Endothelial cell of umbilical vein (primary cell): ENCODE data around the gene PLEKHA8. TPM values are rescaled to one million over a fixed set of nuclear protein-coding genes. Genes with fewer than 3 reads are reported as not detected.

Experiments used
- BruUV-seq: library from RNA; stranded (reverse); fragments of 400-500 nt; replicated peaks from 2 replicates; lab custom pipeline; 2021; lab: Mats Ljungman, UMichigan
- CTCF ChIA-PET: fragments of 300-600, 350-600 bp; sonication (Branson Sonifier 250); formaldehyde crosslinking; loops from one replicate; lab custom pipeline; 2021; ENCODE audit warnings: antibody characterized with exemption, inconsistent platforms; lab: Charles Lee
- POLR2A ChIA-PET: fragments of 300-600, 350-600 bp; sonication (Branson Sonifier 250); formaldehyde crosslinking; loops from one replicate; lab custom pipeline; 2021; ENCODE audit warnings: antibody characterized with exemption, inconsistent platforms; lab: Charles Lee
- DNase-seq: peaks from one replicate; pipeline ENCODE4 v3.0.0-alpha.2; 2011; ENCODE audit warnings: low read depth, low spot score
- FAIRE-seq: peaks from 2 replicates; lab custom pipeline; 2011; peaks lifted over from hg19 to GRCh38; lab: Jason Lieb, UNC
- H2AFZ ChIP-seq: 2 replicates; pipeline ENCODE4 v1.6.0; 2012; ENCODE audit warnings: low read depth, low read length, control low read depth, inconsistent platforms
- H3K27ac ChIP-seq: 2 replicates; pipeline ENCODE4 v1.5.1; 2011; ENCODE audit warnings: low read depth, mild to moderate bottlenecking, control low read depth, low read length, moderate library complexity; ENCODE audit not compliant: insufficient read depth
- H3K27me3 ChIP-seq, 2 experiments: 2 replicates each; pipeline versions ENCODE4 v1.6.0 to v1.6.1; 2011; ENCODE audit warnings: low read length in 2 of 2, mixed read lengths in 1 of 2; ENCODE audit not compliant: control insufficient read depth in 2 of 2, insufficient read depth in 2 of 2
- H3K36me3 ChIP-seq, 2 experiments: 2 replicates in 1 of 2; 3 replicates in 1 of 2; pipeline ENCODE4 v1.5.1; 2011; ENCODE audit warnings: low read length in 2 of 2, mild to moderate bottlenecking in 1 of 2, moderate library complexity in 1 of 2; ENCODE audit not compliant: control insufficient read depth in 2 of 2, insufficient read depth in 2 of 2; ENCODE audit errors: extremely low read depth in 1 of 2
- H3K4me1 ChIP-seq: 3 replicates; pipeline ENCODE4 v1.5.1; 2011; ENCODE audit warnings: mild to moderate bottlenecking, low read length; ENCODE audit not compliant: control insufficient read depth, insufficient read depth; ENCODE audit errors: extremely low read depth
- H3K4me2 ChIP-seq: 2 replicates; pipeline ENCODE4 v1.6.1; 2011; ENCODE audit warnings: low read length, control low read depth, mixed read lengths; ENCODE audit not compliant: insufficient read depth
- H3K4me3 ChIP-seq, 3 experiments: fragments of 200-600 bp in 1 of 3; sonication (generic), shearing (Covaris generic) in 1 of 3; replicated peaks in 1 of 3; 2 replicates each; pipeline ENCODE4 v1.5.1; 2011 to 2016; ENCODE audit warnings: control low read depth in 3 of 3, low read length in 3 of 3, mild to moderate bottlenecking in 2 of 3, inconsistent platforms in 1 of 3, low read depth in 1 of 3, moderate library complexity in 1 of 3; ENCODE audit not compliant: insufficient read depth in 1 of 3
- H3K79me2 ChIP-seq: 2 replicates; pipeline ENCODE4 v1.6.0; 2012; ENCODE audit warnings: low read length, inconsistent platforms; ENCODE audit not compliant: control insufficient read depth, insufficient read depth
- H3K9ac ChIP-seq: replicated peaks from 2 replicates; pipeline ENCODE3; 2011; ENCODE audit warnings: low read length, control low read depth; ENCODE audit not compliant: insufficient read depth; ENCODE audit errors: extremely low read depth
- H3K9me1 ChIP-seq: replicated peaks from 3 replicates; pipeline ENCODE4 v1.6.0; 2011; ENCODE audit warnings: mild to moderate bottlenecking, low read length; ENCODE audit not compliant: control insufficient read depth, insufficient read depth; ENCODE audit errors: extremely low read depth
- H3K9me3 ChIP-seq: replicated peaks from 2 replicates; pipeline ENCODE4 v1.5.1; 2012; ENCODE audit warnings: low read length, inconsistent platforms; ENCODE audit not compliant: control insufficient read depth, insufficient read depth
- H4K20me1 ChIP-seq: replicated peaks from 2 replicates; pipeline ENCODE3; 2011; ENCODE audit warnings: mild to moderate bottlenecking, low read length; ENCODE audit not compliant: control insufficient read depth, insufficient read depth; ENCODE audit errors: extremely low read depth
- CTCF ChIP-seq, 2 donors: IDR thresholded peaks; 1 replicate in 1 of 2; 2 replicates in 1 of 2; pipeline ENCODE4 v1.5.1; 2011; ENCODE audit warnings: low read length in 2 of 2, mild to moderate bottlenecking in 2 of 2, moderate library complexity in 2 of 2, control low read depth in 1 of 2, inconsistent platforms in 1 of 2, low read depth in 1 of 2; ENCODE audit not compliant: insufficient read depth in 1 of 2; ENCODE audit errors: extremely low read depth in 1 of 2
- EZH2 ChIP-seq: IDR thresholded peaks from 2 replicates; pipeline ENCODE4 v1.6.1; 2012; ENCODE audit warnings: borderline replicate concordance, low read depth, mild to moderate bottlenecking, moderate library complexity, low read length, inconsistent platforms; ENCODE audit not compliant: severe bottlenecking
- FOS ChIP-seq: IDR thresholded peaks from 2 replicates; pipeline ENCODE4 v1.6.1; 2011; ENCODE audit warnings: mild to moderate bottlenecking, low read length, moderate library complexity, borderline replicate concordance; ENCODE audit not compliant: insufficient read depth
- GATA2 ChIP-seq: IDR thresholded peaks from 2 replicates; pipeline ENCODE4 v1.7.0; 2011; ENCODE audit warnings: low read depth, mild to moderate bottlenecking, moderate library complexity, mixed read lengths, low read length; ENCODE audit not compliant: insufficient read length, insufficient read depth
- MYC ChIP-seq: IDR thresholded peaks from one replicate; pipeline ENCODE4 v1.6.1; 2011; ENCODE audit warnings: mild to moderate bottlenecking, low read depth, low read length
- POLR2A ChIP-seq: IDR thresholded peaks from 2 replicates; pipeline ENCODE4 v1.6.1; 2012; ENCODE audit warnings: low read depth, mild to moderate bottlenecking, control low read depth, low read length
- POLR2AphosphoS5 ChIP-seq: IDR thresholded peaks from 2 replicates; pipeline ENCODE4 v1.6.1; 2012; ENCODE audit warnings: low read depth, mild to moderate bottlenecking, control low read depth, low read length, moderate library complexity; ENCODE audit not compliant: insufficient read depth
- dilution Hi-C: fragments of 300-500 bp; cut with MboI; formaldehyde crosslinking; loops from one replicate; pipeline ENCODE4 v1.15.0; 2019; ENCODE audit warnings: low sequenced_read_pairs; ENCODE audit not compliant: extremely low pct_ligation_motif_present
- intact Hi-C: fragments of 100-400 bp; cut with micrococcal nuclease; formaldehyde crosslinking; loops from one replicate; pipeline ENCODE4 v1.10.0; 2022
- polyA plus RNA-seq, 4 experiments: library from polyadenylated mRNA; depleted of rRNA in 3 of 4; stranded (reverse) in 3 of 4; unstranded in 1 of 4; fragments of >200 nt; gene quantifications; 2 replicates each; pipeline versions ENCODE4 v1.2.1 to v1.2.3, GENCODE V29; 2011 to 2012; ENCODE audit warnings: missing spikeins in 1 of 4
- total RNA-seq: library from RNA; stranded (reverse); gene quantifications from 2 replicates; pipeline ENCODE4 v1.2.3, GENCODE V29; 2021

Gene PLEKHA8
- total and polyA plus RNA-seq, 2 donors (not counting 3 experiments of a cell fraction or from before 2014, with no cell fraction given) = 4.5 to 19.8 TPM

DNA sequence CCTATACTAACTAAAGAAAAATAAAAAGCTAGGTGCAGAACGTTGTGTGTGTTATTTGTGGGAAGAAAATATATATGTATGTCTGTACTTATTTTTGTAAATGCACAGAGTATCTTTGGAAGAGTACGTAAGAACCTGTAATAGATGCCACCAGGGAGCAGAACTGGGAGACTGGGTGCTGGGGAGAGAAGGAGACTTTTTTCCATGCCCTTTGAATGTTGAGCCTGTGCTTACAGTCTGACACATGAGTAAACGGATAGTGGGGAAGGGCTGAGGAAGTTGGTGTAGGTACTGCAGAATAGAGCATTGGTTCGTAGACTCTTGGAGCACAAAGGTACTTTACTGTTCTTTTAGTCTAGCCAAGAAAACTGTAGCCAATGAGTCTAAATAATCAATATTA is 37.3 kb upstream of the PLEKHA8 start:
- Histone ChIP-seq H3K9me1 (no peaks in the 10 kb centered on the region), H2AFZ (no peak overlapping the region), H3K36me3 (no peaks in the 10 kb centered on the region), H3K4me2 (no peak overlapping the region), H3K79me2 (peaks cover 31% of the 10 kb centered on the region), H3K27ac (no peak overlapping the region), H3K9me3 (no peaks in the 10 kb centered on the region), H4K20me1 (no peaks in the 10 kb centered on the region), H3K27me3 (no peaks in the 10 kb centered on the region), H3K4me1 (peaks cover 25% of the 10 kb centered on the region), H3K4me3 (no peak overlapping the region), H3K9ac (no peak overlapping the region)
- FAIRE-seq = no peak
- ChIA-PET CTCF (no interaction called here), POLR2A (interaction anchor here (1.4 kb wide), 1 partner anchor 36 kb away, joined by 5 read pairs; the partner anchor contains the start of gene FKBP14)
- no TSS peak for BruUV-seq
- no peak for DNase-seq
- intact Hi-C loops (no loop called here), dilution Hi-C loops (no loop called here)
- TF ChIP-seq FOS (no peak), POLR2AphosphoS5 (no peak), POLR2A (no peak), CTCF (IDR thresholded peaks at IDR 0.05; ENCODE audit: extremely low read depth in 1 of 2, insufficient read depth in 1 of 2, low read depth in 1 of 2, low read length in 2 of 2) (no peak), MYC (no peak)

DNA sequence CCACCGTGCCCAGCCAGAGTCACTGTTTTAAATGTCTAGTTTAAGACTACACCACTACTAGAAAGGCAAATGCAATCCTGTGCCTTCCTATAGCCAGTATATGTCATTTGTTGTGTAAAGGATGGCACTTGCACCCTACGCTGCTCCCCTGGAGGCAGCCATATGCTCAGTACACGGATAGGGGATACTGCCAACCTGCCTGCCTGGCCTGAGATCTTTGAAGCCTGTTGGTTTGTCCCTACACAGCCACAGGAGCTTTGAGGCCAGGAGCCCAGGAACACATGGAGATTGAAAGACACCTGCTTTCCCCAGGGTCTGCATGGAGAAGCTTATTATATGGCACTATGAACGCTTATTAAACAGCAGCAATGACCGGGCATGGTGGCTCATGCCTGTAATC is 36.3 kb upstream of the PLEKHA8 start:
- no peak for TF ChIP-seq GATA2
- TF ChIP-seq CTCF (IDR thresholded peaks at IDR 0.05; ENCODE audit: extremely low read depth in 1 of 2, insufficient read depth in 1 of 2, low read depth in 1 of 2, low read length in 2 of 2) = no peak
- no peak for TF ChIP-seq EZH2
- TF ChIP-seq POLR2AphosphoS5 = no peak
- Histone ChIP-seq H3K36me3 (no peaks in the 10 kb centered on the region), H3K4me2 (no peak overlapping the region), H3K9me1 (no peaks in the 10 kb centered on the region), H3K4me3 (no peak overlapping the region), H3K79me2 (peaks cover 23% of the 10 kb centered on the region), H3K27ac (no peak overlapping the region), H3K27me3 (no peaks in the 10 kb centered on the region), H3K4me1 (peaks cover 24% of the 10 kb centered on the region), H4K20me1 (no peaks in the 10 kb centered on the region), H2AFZ (no peak overlapping the region), H3K9ac (no peak overlapping the region), H3K9me3 (peaks cover 3% of the 10 kb centered on the region)
- POLR2A ChIA-PET = no interaction called here
- BruUV-seq = no TSS peak
- dilution Hi-C loops = no loop called here
- FAIRE-seq = no peak
- intact Hi-C loops = no loop called here
- CTCF ChIA-PET = interaction anchor here (0.7 to 1.5 kb wide), 2 partner anchors 14 to 70 kb away, joined by 3 to 6 read pairs; no protein-coding TSS in a partner anchor
- no peak for DNase-seq
